LNCaP clone FGC (cell line): ENCODE results near the gene PIGU.
A peak's percentile ranks its signal among the peaks of the same experiment; 100 is the strongest.

Source experiments
- DNase-seq: peaks from one replicate; pipeline ENCODE4 v3.0.0-alpha.2; 2011; ENCODE audit warnings: low read depth
- H3K4me3 ChIP-seq: 2 replicates; pipeline ENCODE4 v1.5.1; 2011; ENCODE audit warnings: mild to moderate bottlenecking, low read depth, low read length, control low read depth
- CTCF ChIP-seq: IDR thresholded peaks from 2 replicates; pipeline ENCODE4 v1.5.1; 2012; ENCODE audit warnings: mild to moderate bottlenecking; ENCODE audit not compliant: control insufficient read depth, insufficient read depth; ENCODE audit errors: extremely low read depth

PIGU gene

GRCh38 chr20:34595377-34596184 is 81.3 kb downstream of the PIGU start:
- no peak for TF ChIP-seq CTCF
- peak; percentile 45 for DNase-seq
- H3K4me3 ChIP-seq: no peak overlapping the region

- no peak overlapping the region for H3K4me3 ChIP-seq
- TF ChIP-seq CTCF: no peak
- no peak for DNase-seq
These were observed 90.3 kb downstream of the PIGU start for GRCh38 chr20:34586488-34587163.

- TF ChIP-seq CTCF: no peak
- no peak overlapping the region for H3K4me3 ChIP-seq
- no peak for DNase-seq
These were observed 91.9 kb downstream of the PIGU start for GRCh38 chr20:34585019-34585418.

GRCh38 chr20:34583544-34583943 is 93.3 kb downstream of the PIGU start:
- TF ChIP-seq CTCF: no peak

GRCh38 chr20:34582911-34583310 is 94.0 kb downstream of the PIGU start:
- no peak for TF ChIP-seq CTCF
- no peak for DNase-seq
- H3K4me3 ChIP-seq: no peak overlapping the region

More at GRCh38 chr20:34583544-34583943, 93.3 kb downstream of the PIGU start:
- no peak overlapping the region for H3K4me3 ChIP-seq
- DNase-seq: no peak

- DNase-seq: no peak
- TF ChIP-seq CTCF: no peak
These were observed 94.7 kb downstream of the PIGU start for GRCh38 chr20:34582221-34582620.

More at GRCh38 chr20:34582221-34582620, 94.7 kb downstream of the PIGU start:
- no peak overlapping the region for H3K4me3 ChIP-seq
